Stimulated activated CD4-positive, alpha-beta T cell treated with anti-CD3 and anti-CD28 coated beads, Interleukin-12 subunit alpha, Interleukin-12 subunit beta, amount 100 ng/mL, for 24 hours (primary cell): ENCODE results near the gene PXMP4.
"Not testable (repeated sequence)": the region's sequence is repeated elsewhere in the genome, so short reads cannot be mapped to it uniquely, and the experiment has no call there.

Source experiments
- DNase-seq, 2 experiments: peaks; one replicate each; pipeline ENCODE4 v3.0.0-alpha.2; 2020; ENCODE audit warnings: low read depth in 2 of 2

The PXMP4 gene

GRCh38 chr20:33703498-33704137 is 16.5 kb downstream of the PXMP4 start:
- DNase-seq: no peak

- no peak for DNase-seq
Measured at GRCh38 chr20:33702861-33703260, 17.2 kb downstream of the PXMP4 start.

- DNase-seq: no peak
Measured at GRCh38 chr20:33701629-33702450, 18.3 kb downstream of the PXMP4 start.

GRCh38 chr20:33700696-33701441 is 19.2 kb downstream of the PXMP4 start:
- not testable (repeated sequence) for DNase-seq

- DNase-seq: not testable (repeated sequence)
Measured at GRCh38 chr20:33698966-33699365, 21.1 kb downstream of the PXMP4 start.

GRCh38 chr20:33697129-33697528 is 23.0 kb downstream of the PXMP4 start:
- no peak for DNase-seq

GRCh38 chr20:33696448-33696847 is 23.7 kb downstream of the PXMP4 start:
- DNase-seq: no peak

- no peak for DNase-seq
Measured at GRCh38 chr20:33694639-33695012, 25.5 kb downstream of the PXMP4 start.

GRCh38 chr20:33693741-33694638 is 26.1 kb downstream of the PXMP4 start:
- no peak for DNase-seq

GRCh38 chr20:33693289-33693688 is 26.8 kb downstream of the PXMP4 start:
- no peak for DNase-seq

- no peak for DNase-seq
Measured at GRCh38 chr20:33689973-33690372, 30.1 kb downstream of the PXMP4 start.

GRCh38 chr20:33689493-33689892 is 30.6 kb downstream of the PXMP4 start:
- no peak for DNase-seq

GRCh38 chr20:33688938-33689424 is 31.1 kb downstream of the PXMP4 start:
- DNase-seq: no peak

- DNase-seq: no peak
Measured at GRCh38 chr20:33687993-33688937, 31.8 kb downstream of the PXMP4 start.

GRCh38 chr20:33687370-33687915 is 32.7 kb downstream of the PXMP4 start:
- DNase-seq: no peak

- no peak for DNase-seq
Measured at GRCh38 chr20:33686984-33687366, 33.1 kb downstream of the PXMP4 start.

GRCh38 chr20:33686100-33686983 is 33.8 kb downstream of the PXMP4 start, which contains the start of gene E2F1:
TSS of gene E2F1 (minus strand) at chr20:33686385. CDS start at chr20:33686264, 121 bp downstream.
- peak; percentile 94 to 95 for DNase-seq

- peak in 1 of 2 experiments; percentile 73 for DNase-seq
Measured at GRCh38 chr20:33685328-33686099, 34.6 kb downstream of the PXMP4 start.
